Activated T-helper 2 cell treated with anti-CD3 and anti-CD28 coated beads, Interferon-gamma antibody, Interleukin-2, Interleukin-4, amounts not matched to agents 10 μg/mL and 5 μg/mL and 100 μg/mL, durations not matched to agents 14 hours and 24 hours and 36 hours (primary cell): ENCODE data around the gene RBM4B. TPM values are rescaled to one million over a fixed set of nuclear protein-coding genes. Genes with fewer than 3 reads are reported as not detected.
"Not testable (repeated sequence)": the region's sequence is repeated elsewhere in the genome, so short reads cannot be mapped to it uniquely, and the experiment has no call there.

Experiments
- DNase-seq: peaks from one replicate; pipeline ENCODE4 v3.0.0; 2021; ENCODE audit warnings: low spot score
- H3K27ac Mint-ChIP-seq: one replicate; pipeline ENCODE4 v1.8.0; 2021; ENCODE audit warnings: mixed read lengths
- H3K27me3 Mint-ChIP-seq: one replicate; pipeline ENCODE4 v1.8.0; 2021; ENCODE audit warnings: low read depth, mixed read lengths
- H3K36me3 Mint-ChIP-seq: one replicate; pipeline ENCODE4 v1.8.0; 2021; ENCODE audit warnings: low read depth, mixed read lengths
- H3K4me1 Mint-ChIP-seq: one replicate; pipeline ENCODE4 v1.8.0; 2021; ENCODE audit warnings: low read depth, mixed read lengths
- H3K4me3 Mint-ChIP-seq: one replicate; pipeline ENCODE4 v1.8.0; 2021; ENCODE audit warnings: low read depth, mild to moderate bottlenecking, moderate library complexity, mixed read lengths
- H3K9me3 Mint-ChIP-seq: one replicate; pipeline ENCODE4 v1.8.0; 2021; ENCODE audit warnings: mixed read lengths
- intact Hi-C: fragments of 100-400 bp; cut with micrococcal nuclease; formaldehyde crosslinking; loops from one replicate; pipeline ENCODE4 v1.15.1; 2023
- total RNA-seq: library from RNA; stranded (reverse); gene quantifications from 2 replicates; pipeline ENCODE4 v1.2.3, GENCODE V29; 2022

The RBM4B gene
- total RNA-seq, 1 donor from 2014 or later = 16.5 TPM

DNA sequence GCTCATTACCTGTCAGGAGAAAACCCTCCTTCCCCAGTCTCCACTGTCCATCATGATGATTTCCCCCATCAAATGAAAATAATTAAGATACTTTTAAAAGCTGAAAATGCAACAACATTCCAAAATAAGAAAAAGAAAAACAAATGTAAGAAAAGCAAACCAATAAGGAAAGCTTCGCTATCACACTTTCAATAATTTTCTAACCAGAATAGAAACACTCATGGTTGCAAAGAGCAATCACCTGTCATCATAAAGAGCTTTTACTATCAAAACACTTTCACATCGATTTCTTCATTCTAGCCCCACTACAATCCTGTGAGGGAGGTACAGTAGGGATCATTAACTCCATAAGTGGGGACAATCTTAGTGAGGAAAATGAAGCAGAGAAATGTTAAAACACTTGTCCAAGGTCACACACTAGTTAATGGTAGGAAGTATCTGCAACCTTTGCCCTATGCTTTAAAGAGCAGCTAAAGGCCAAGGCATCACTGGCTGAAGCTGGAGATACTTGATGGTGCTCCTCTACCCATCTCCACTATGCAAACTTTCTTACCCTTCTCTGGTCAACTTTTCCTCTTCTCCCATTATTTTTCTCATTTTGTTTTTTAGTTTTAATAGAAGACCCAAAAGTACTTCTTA lies 2.6 kb downstream of the RBM4B start:
- Mint-ChIP-seq H3K36me3 (peaks cover 23% of the 10 kb centered on the region), H3K4me3 (no peak overlapping the region), H3K4me1 (peaks cover 30% of the 10 kb centered on the region), H3K27me3 (no peaks in the 10 kb centered on the region), H3K9me3 (no peaks in the 10 kb centered on the region), H3K27ac (no peak overlapping the region)
- no peak for DNase-seq
- intact Hi-C loops = loop anchor here (5.0 kb wide), 1 partner anchor 167 kb away; the partner anchor contains the start of gene RCE1

DNA sequence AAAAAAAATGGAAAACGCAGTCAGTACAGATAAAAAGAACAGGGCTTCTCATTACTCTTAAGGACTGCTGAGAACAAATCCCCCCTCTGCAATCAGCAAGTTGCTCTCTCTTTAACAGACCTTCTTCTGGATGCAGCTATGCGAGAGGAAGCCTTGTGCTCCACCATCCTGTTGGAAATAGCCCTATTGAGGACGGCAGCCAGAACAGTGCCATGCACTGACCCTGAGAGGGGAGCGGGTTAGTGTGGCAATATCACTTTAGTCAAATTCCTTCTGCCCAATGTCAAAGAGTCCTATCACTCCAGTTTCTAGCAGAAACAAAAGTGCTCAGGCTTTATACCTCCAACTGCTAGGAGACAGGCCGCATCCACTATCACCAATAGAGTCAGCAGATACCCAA lies 6.9 kb downstream of the RBM4B start:
- intact Hi-C loops = no loop called here
- H3K36me3 Mint-ChIP-seq = peaks cover 47% of the 10 kb centered on the region
- H3K9me3 Mint-ChIP-seq = no peaks in the 10 kb centered on the region
- H3K27ac Mint-ChIP-seq = no peak overlapping the region
- H3K4me3 Mint-ChIP-seq = no peak overlapping the region
- DNase-seq = no peak
- H3K27me3 Mint-ChIP-seq = no peaks in the 10 kb centered on the region
- peaks cover 15% of the 10 kb centered on the region for H3K4me1 Mint-ChIP-seq

DNA sequence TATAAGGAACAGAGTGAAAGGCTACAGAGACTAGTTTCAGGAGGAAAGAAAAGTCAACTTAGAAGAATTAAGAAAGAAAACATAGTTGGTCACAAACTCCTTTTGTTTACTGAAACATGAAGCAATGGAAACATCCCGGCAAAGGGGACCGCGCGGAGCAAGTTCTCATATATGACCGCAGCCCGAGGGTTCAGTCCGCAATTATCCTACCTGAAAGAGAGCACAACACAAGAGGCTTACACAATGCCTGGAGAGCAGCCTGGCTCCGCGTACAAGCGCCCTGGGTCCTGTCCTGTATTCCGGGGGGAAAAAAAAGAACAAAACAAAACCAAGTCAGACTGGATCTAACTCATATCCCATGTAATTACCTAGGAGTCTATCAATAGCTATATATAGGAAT lies 12.3 kb downstream of the RBM4B start:
- H3K36me3 Mint-ChIP-seq = peaks cover 68% of the 10 kb centered on the region
- no peak overlapping the region for H3K4me3 Mint-ChIP-seq
- no peak for DNase-seq
- no peaks in the 10 kb centered on the region for H3K9me3 Mint-ChIP-seq
- H3K4me1 Mint-ChIP-seq = peaks cover 5% of the 10 kb centered on the region
- H3K27me3 Mint-ChIP-seq = no peaks in the 10 kb centered on the region
- intact Hi-C loops = no loop called here
- no peak overlapping the region for H3K27ac Mint-ChIP-seq

DNA sequence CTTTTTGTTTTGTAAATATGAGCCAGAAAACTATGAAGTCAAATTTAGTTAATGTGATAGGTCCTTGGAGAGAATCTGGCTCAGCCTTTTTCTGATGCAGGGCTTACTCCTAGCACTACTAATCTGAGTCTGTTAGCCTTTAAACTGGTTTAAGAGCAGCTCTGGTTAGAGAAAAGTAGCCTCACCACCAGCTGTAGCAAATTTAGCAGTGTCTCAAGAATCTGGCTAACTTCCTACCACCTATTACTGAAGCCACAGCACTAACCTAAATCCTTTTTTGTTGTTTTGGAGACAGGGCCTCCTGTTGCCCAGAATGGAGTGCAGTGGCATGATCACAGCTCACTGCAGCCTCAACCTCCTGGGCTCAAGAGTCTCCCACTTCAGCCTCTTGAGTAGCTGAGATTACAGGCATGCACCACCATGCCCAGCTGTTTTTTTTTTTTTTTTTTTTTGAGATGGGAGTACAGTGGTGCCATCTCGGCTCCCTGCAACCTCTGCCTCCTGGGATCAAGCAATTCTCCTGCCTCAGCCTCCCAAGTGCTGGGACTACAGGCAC lies 13.9 kb downstream of the RBM4B start:
- no peak overlapping the region for H3K4me3 Mint-ChIP-seq
- H3K9me3 Mint-ChIP-seq = no peaks in the 10 kb centered on the region
- H3K27ac Mint-ChIP-seq = no peak overlapping the region
- H3K36me3 Mint-ChIP-seq = peaks cover 62% of the 10 kb centered on the region
- intact Hi-C loops = no loop called here
- H3K27me3 Mint-ChIP-seq = no peaks in the 10 kb centered on the region
- no peak for DNase-seq
- no peaks in the 10 kb centered on the region for H3K4me1 Mint-ChIP-seq

DNA sequence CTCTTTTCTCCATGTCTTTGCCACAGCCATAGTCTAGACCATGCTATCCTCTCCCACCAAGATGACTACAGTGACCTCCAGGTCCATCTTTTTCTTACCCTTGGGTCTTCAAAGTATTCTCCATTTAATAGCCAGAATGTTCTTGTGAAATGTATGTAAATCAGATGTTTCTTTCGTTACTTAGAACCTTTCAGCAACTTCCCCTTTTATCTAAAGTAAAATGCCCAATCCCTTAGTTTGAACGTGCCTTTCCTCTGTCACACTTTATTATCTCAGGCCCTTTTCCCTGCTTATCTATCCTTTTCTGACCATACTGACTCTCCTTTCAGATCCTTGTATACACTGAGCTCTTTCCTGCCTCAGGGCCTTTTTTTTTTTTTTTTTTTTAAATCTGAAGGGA lies 17.9 kb downstream of the RBM4B start:
- Mint-ChIP-seq H3K27me3 (no peaks in the 10 kb centered on the region), H3K36me3 (peaks cover 38% of the 10 kb centered on the region), H3K9me3 (no peaks in the 10 kb centered on the region), H3K27ac (peak overlapping the region; percentile 2), H3K4me3 (no peak overlapping the region), H3K4me1 (no peaks in the 10 kb centered on the region)
- no peak for DNase-seq
- intact Hi-C loops = no loop called here

DNA sequence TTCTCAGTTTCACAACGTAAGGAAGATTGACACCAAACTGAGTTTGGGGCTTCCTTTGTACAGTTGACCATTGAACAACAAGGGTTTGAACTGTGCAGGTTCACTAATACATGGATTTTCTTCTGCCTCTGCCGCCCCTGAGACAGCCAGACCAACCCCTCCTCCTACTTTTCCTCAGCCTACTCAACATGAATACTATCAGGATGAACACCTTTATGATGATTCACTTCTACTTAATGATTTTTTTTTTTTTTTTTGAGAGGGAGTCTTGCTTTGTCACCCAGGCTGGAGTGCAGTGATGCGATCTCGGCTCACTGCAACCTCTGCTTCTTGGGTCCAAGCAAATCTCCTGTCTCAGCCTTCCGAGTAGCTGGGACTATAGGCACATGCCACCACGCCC lies 24.6 kb downstream of the RBM4B start:
- Mint-ChIP-seq H3K27me3 (no peaks in the 10 kb centered on the region), H3K4me3 (no peak overlapping the region), H3K4me1 (peaks cover 10% of the 10 kb centered on the region), H3K27ac (no peak overlapping the region), H3K36me3 (peaks cover 54% of the 10 kb centered on the region), H3K9me3 (no peaks in the 10 kb centered on the region)
- intact Hi-C loops = no loop called here
- DNase-seq = no peak

DNA sequence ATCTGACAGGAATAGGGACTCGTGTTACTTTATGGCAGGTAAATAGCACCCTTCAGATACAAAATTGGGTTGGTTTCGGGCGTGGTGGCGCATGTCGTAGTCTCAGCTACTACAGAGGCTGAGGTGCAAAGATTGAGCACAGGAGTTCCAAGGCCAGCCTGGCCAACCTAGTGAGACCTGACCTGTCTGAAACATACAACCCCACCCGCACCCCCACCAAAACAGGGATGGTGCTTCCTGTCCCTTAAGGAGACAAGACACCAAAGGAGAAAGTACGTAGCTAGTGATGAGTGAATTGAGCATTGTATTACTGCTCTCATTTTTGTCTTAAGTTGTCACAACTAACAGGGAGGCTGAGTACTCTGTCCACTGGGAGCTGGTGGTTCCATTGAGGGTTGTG lies 25.0 kb downstream of the RBM4B start:
- no peak for DNase-seq
- Mint-ChIP-seq H3K9me3 (no peaks in the 10 kb centered on the region), H3K36me3 (peaks cover 56% of the 10 kb centered on the region), H3K27ac (no peak overlapping the region), H3K27me3 (no peaks in the 10 kb centered on the region), H3K4me1 (peaks cover 10% of the 10 kb centered on the region), H3K4me3 (no peak overlapping the region)
- intact Hi-C loops = no loop called here

DNA sequence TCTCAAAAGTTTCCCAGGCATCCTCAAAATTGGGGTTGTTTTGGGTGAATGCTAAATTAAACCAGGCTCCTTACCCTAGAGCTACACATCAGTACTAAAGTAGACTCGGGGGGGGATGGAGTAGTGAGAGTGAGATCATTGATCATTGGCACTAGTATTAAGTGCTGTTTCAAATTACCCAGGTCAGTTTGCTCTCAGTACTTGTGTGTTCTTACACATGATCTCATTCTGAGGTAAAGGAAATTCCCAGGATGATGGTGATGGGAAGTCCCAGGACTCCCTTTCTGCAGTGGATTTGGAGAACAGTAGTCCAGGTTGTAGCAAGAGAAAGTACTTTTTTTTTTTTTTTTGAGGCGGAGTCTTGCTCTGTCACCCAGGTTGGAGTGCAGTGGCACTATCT lies 26.7 kb downstream of the RBM4B start:
- H3K36me3 Mint-ChIP-seq = peaks cover 70% of the 10 kb centered on the region
- H3K4me1 Mint-ChIP-seq = peaks cover 23% of the 10 kb centered on the region
- intact Hi-C loops = no loop called here
- no peak overlapping the region for H3K4me3 Mint-ChIP-seq
- no peaks in the 10 kb centered on the region for H3K9me3 Mint-ChIP-seq
- H3K27me3 Mint-ChIP-seq = no peaks in the 10 kb centered on the region
- no peak for DNase-seq
- H3K27ac Mint-ChIP-seq = no peak overlapping the region

DNA sequence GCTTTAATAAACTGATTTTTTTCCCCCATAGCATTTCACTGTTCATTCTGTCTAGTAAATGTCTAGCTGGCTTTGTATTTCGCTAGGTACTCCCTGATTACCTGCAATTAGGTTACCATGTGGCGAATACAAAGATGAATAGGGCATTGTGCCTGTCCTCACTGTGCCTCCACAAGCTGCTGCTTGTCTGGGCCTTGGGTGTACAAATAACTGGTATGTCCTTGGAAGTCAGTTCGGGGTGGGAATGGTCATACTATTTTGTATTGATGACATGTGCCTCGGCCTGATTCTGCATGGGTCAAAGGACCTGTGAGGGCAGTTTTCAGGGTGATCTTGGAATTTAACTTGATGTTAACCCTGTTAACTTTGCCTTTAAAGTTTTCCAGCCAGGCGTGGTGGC lies 27.8 kb downstream of the RBM4B start:
- peaks cover 74% of the 10 kb centered on the region for H3K36me3 Mint-ChIP-seq
- DNase-seq = no peak
- intact Hi-C loops = no loop called here
- H3K4me3 Mint-ChIP-seq = no peak overlapping the region
- peaks cover 34% of the 10 kb centered on the region for H3K4me1 Mint-ChIP-seq
- H3K9me3 Mint-ChIP-seq = no peaks in the 10 kb centered on the region
- H3K27me3 Mint-ChIP-seq = no peaks in the 10 kb centered on the region
- no peak overlapping the region for H3K27ac Mint-ChIP-seq

DNA sequence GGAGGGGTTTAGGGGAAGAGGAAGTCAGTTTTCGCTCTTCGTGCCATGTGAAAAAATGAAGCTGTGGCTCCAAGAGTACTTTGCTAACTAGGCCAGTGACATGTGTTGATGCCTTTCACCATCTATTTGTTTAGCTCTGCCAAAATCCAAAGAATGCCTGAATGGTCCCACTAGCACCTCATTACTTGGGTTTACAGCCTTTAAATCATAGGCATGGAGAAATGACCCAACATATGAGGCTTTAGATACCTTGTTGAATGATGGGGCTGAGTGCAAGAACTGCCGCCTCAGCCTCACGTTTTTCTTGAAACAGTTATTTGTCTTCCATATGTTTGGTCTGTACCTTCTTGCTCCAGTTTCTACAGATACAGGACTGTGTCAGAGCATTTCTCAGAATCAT lies 30.9 kb downstream of the RBM4B start:
- Mint-ChIP-seq H3K27me3 (no peaks in the 10 kb centered on the region), H3K27ac (no peak overlapping the region), H3K4me3 (no peak overlapping the region), H3K36me3 (peaks cover 89% of the 10 kb centered on the region), H3K9me3 (no peaks in the 10 kb centered on the region), H3K4me1 (peaks cover 53% of the 10 kb centered on the region)
- DNase-seq = no peak
- intact Hi-C loops = no loop called here

DNA sequence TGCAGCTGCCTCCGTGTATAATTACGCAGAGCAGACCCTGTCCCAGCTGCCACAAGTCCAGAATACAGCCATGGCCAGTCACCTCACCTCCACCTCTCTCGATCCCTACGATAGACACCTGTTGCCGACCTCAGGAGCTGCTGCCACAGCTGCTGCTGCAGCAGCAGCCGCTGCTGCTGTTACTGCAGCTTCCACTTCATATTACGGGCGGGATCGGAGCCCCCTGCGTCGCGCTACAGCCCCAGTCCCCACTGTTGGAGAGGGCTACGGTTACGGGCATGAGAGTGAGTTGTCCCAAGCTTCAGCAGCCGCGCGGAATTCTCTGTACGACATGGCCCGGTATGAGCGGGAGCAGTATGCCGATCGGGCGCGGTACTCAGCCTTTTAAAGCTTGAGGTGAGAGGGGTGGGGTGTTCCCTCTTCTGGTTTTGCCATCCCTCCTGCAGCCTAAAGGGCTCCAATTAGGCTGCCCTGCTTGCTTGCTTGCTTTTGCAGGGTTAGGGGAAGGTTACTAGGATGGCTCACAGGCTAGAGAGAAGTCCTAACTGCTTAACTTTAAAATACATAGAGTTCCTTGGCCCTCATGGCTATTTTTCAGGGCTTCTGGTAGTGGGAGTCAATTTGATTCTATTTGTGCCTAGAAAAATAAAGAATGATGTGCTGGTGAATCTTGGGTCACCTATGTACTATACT lies 33.8 kb downstream of the RBM4B start:
- Mint-ChIP-seq H3K27me3 (no peaks in the 10 kb centered on the region), H3K4me3 (no peak overlapping the region), H3K36me3 (peaks cover 94% of the 10 kb centered on the region), H3K4me1 (peaks cover 71% of the 10 kb centered on the region), H3K9me3 (no peaks in the 10 kb centered on the region), H3K27ac (no peak overlapping the region)
- intact Hi-C loops = no loop called here
- DNase-seq = no peak

DNA sequence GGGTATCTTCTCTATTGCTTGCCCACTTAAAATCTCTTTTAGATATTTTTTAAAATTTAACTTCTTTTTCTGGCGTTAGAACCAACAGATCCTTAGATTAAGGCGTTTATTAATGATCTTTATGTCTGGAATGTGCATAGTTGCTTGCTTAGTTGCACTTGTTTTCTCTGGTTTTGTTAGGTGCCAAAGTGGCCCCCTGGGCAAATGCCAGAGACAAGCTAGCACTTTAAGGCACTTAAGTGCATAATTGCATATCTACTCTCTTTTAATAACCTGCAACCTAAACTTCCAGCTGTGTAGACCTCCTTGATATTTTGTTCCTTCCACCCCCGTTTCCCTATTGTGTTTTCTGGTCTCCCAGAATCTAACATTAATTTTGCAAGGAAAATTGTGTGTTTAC lies 35.9 kb downstream of the RBM4B start:
- no peaks in the 10 kb centered on the region for H3K27me3 Mint-ChIP-seq
- no peak for DNase-seq
- H3K4me1 Mint-ChIP-seq = peaks cover 74% of the 10 kb centered on the region
- intact Hi-C loops = no loop called here
- no peaks in the 10 kb centered on the region for H3K9me3 Mint-ChIP-seq
- peak overlapping the region; percentile 61 for H3K4me3 Mint-ChIP-seq
- H3K27ac Mint-ChIP-seq = no peak overlapping the region
- peaks cover 98% of the 10 kb centered on the region for H3K36me3 Mint-ChIP-seq

DNA sequence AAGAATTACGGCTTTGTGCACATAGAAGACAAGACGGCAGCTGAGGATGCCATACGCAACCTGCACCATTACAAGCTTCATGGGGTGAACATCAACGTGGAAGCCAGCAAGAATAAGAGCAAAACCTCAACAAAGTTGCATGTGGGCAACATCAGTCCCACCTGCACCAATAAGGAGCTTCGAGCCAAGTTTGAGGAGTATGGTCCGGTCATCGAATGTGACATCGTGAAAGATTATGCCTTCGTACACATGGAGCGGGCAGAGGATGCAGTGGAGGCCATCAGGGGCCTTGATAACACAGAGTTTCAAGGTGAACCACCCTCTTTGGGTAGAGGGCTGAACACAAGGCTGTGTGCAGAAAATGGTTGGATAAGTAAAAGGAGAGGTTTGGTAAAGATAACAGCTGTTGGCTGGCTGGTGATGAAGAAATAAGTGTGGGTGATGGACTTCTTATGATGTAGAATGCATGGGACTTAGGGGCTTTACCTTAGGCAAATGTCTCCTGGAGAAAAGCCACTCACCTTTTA lies 37.8 kb downstream of the RBM4B start:
- H3K27me3 Mint-ChIP-seq, H3K9me3 Mint-ChIP-seq, DNase-seq: not testable (repeated sequence)
- Mint-ChIP-seq H3K27ac (peak overlapping the region; percentile 93), H3K4me1 (peaks cover 60% of the 10 kb centered on the region), H3K36me3 (peaks cover 88% of the 10 kb centered on the region), H3K4me3 (peak overlapping the region; percentile 97)
- intact Hi-C loops = loop anchor here (2.0 kb wide), 2 partner anchors 37 to 47 kb away; partner anchors contain the start of genes CCDC87, CCS and RBM4B
